ENCODE results near the gene TEX38.
"Not testable (repeated sequence)": the region's sequence is repeated elsewhere in the genome, so short reads cannot be mapped to it uniquely, and the experiment has no call there.

DNA sequence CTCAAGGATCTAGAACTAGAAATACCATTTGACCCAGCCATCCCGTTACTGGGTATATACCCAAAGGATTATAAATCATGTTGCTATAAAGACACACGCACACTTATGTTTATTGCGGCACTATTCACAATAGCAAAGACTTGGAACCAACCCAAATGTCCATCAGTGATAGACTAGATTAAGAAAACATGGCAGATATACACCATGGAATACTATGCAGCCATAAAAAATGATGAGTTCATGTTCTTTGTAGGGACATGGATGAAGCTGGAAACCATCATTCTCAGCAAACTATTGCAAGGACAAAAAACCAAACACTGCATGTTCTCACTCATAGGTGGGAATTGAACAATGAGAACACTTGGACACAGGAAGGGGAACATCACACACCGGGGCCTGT, 23.0 kb downstream of the TEX38 start:
- not testable (repeated sequence) for TF ChIP-seq ZNF274 (IDR thresholded peaks at IDR 0.05; ENCODE audit: low read depth, low read length); YY1 (IDR thresholded peaks at IDR 0.05; ENCODE audit: insufficient read depth, insufficient read length)
